Stimulated activated CD8-positive, alpha-beta memory T cell treated with anti-CD3 and anti-CD28 coated beads, Interleukin-12 subunit alpha, Interleukin-12 subunit beta, amount 100 ng/mL, for 4 hours (primary cell): Measurements from ENCODE around the gene MRPL39.
"Not testable (repeated sequence)": the region's sequence is repeated elsewhere in the genome, so short reads cannot be mapped to it uniquely, and the experiment has no call there.

Experiments
- DNase-seq: peaks from one replicate; pipeline ENCODE4 v3.0.0-alpha.2; 2020; ENCODE audit warnings: low read depth

MRPL39 gene

DNA sequence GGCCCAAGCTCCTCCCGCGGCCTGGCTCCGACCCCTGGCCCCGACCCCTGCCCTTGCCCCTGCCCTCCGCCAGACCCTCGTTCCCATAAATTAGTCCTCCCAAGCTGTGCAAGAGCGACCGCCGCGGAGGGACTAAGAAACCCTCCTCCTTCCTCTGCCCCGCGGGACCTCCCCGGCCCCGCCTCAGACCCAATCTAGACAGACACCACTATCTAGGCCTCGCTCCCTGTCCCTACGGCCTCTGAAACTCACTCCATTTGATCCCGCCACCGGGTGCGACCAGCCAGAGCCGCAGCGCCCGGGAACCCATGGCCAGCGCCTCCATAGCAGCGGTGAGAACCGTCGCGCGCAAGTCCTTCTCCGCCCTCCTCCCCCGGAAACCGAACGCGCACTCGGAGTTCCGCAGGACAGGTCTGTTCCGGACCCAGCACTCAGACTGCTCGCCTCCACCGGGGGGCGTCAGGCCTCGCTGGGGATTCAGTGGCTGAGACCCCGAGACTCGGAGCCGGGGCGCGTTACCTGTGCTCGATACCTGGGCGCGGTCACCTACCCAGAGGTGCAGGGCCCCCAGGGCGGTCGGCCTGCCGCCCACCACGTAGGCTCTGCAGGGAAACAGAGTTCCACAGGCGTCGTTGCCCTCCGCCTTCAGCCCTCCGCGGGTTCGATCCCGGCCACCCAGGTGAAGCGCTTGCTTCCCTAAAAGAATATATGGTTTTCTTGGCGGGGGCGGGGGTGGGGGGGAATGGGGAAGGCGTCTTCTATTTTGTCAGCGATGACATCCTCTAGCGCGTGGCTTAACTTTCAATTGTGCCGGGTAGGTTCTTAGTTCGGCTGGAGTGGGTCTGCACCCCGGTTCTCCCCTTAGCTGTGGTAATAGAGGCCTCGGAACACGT lies at the start of gene MRPL39:
TSS of gene MRPL39 (minus strand) at position 331 of the 893 bp plus-strand sequence. CDS start at position 325, 6 bp downstream.
- peak; percentile 79 for DNase-seq

DNA sequence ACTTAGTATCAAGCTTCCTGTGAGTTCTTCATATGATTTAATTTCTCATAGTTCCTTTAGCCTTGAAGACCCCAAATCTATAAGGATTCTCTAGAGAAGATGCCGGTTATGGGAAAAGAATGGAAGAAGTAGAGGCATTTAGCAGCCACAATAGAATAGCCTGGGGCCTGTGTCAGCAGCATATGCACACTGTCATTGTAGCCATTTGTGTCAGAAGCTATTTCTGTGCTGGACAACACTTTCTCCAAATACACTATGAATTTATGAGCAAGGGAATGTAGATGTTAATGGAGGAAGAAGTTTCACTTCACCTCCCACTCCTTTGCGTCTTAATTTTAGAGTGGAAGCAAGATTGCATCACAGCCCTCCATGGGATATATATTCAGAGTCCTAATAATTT lies 49.1 kb upstream of the MRPL39 start:
- no peak for DNase-seq

DNA sequence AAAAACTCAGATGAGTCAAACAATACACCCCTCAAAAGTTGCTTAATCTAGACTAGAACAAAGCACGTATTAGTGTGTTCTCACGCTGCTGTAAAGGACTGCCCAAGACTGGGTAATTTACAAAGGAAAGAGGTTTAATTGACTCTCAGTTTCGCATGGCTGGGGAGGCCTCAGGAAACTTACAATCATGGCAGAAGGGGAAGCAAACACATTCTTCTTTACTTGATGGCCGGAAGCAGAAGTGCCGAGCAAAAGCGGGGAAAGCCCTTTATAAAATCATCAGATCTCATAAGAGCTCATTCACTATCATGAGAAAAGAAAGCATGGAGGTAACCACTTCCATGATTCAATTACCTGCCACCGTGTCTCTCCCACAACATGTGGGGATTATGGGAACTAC lies 41.9 kb upstream of the MRPL39 start:
- DNase-seq: no peak

DNA sequence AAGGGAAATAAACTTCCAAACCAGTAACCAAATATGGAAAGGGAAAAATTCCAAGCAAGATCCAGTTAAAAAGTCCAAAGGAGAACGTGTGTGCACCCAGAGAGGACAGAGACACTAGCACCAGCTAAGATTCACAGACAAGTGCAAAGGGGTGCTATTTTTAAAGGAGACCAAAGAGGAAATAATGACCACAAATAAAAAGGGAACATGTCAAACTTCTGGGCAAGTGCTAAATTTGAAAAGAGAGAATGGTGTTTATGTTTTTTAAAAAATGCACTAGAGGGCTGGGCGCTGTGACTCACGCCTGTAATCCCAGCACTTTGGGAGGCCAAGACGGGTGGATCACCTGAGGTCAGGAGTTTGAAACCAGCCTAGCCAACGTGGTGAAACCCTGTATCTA lies 40.4 kb upstream of the MRPL39 start:
- DNase-seq: no peak

DNA sequence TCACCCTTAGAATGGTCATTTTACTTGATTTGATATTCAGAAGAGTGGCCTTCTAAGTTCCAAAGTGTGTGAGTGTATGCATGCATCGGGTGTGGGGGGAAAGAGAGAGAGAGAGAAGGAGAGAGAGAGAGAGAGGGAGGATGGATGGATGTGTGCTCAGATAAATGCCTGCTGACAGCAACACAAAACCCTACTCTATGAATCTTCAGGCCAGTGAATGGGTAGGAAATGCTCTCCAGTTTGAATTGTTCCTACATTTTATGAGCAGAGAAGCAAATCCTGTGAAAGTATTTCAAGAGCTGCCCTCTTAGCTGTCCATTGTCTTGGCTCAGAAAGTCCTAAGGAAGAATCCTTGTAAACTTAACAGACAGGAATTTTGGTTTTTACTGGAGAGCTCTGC lies 39.2 kb upstream of the MRPL39 start:
- DNase-seq: no peak

DNA sequence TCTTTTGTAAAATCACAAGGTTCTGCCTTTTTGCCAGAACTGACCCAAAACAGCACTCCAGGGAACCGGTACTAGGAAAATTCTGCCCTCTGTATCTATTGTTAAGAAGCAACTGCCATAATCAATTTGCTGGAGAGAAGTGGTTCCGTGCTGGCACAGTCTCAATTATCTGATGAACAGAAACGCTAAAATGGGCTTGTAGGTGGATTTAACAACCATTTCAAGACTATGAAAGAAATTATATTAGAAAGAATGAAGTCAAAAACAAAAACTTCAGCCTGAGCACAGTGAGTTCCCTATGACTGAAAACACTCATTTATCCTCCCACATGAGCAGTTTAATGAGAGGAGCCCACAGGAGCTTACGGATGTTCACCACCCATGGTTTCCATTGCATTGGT lies 36.2 kb upstream of the MRPL39 start:
- no peak for DNase-seq

DNA sequence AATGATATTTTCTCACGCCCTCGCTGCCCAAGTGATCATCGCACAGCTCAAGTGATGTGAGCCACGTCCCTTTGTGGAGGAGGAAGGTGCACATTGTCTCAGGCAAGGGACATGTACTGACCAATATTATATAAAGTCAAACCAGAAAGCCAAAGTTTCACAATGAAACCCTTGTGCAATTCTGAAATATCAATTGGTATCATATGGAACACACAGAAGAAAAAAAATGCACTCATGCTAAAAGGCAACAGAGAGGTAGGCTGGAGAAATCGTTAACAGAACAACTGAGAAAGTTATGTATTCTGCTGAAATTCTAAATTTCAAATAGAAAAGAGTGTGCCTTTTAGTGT lies 33.6 kb upstream of the MRPL39 start:
- DNase-seq: no peak

DNA sequence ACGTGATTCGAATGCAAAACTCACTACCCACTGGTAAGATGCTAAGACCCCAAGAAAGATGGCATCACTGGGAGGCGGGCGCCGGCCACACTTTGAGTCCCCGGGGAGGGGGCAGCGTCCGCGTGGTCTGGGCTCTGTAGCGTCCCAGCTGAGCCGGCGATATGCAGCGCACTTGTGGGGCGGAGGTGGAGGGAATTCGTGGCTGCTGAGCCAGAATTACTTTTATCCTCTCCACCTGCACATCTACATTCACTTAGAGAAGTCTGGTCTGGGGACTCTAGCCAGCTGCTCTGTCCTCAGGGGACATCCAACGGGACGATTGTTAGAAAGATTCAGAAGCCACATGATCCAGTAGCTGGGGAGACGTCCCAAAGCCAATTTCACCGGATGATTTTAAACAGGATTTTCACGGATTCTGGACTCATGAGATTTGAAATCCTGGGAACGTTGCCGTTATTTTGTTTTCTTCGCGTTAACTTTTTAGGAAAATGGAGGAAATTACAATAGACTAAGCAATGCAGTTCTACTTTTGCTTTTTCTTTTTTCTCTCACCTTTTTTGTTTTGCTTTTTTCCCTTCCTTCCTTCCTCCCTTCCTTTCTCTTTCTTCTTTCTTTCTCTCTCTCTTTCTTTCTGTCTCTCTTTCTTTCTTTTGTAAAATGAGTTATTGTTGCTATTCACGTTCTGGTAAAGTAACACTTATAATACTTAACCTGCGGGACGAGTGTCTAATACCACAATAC lies 33.1 kb upstream of the MRPL39 start:
- no peak for DNase-seq

DNA sequence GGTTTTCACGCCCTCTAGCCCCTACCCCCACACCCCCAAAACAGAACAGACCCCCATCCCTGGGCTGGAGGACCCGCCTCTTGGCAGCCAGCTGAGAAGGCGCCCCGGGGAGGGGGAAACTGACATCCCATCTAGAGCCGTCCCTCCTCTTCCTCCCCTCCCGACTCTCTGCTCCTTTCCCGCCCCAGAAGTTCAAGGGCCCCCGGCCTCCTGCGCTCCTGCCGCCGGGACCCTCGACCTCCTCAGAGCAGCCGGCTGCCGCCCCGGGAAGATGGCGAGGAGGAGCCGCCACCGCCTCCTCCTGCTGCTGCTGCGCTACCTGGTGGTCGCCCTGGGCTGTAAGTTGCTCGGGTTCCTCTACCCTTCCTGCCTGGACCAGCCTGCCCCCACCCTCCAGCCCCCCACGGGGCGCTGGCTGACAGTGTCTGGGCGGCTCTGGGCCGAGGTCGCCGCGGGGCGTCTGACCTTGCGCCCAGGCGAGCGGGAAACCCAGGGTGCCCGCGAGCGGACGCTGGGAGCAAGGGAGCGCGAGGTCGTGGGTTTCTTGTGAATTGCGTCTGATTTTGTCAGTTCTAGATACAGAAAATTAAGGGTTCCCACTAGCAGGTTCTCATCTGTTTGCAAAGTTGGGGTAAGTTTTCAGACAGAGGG lies 32.4 kb upstream of the MRPL39 start:
- peak; percentile 30 for DNase-seq

DNA sequence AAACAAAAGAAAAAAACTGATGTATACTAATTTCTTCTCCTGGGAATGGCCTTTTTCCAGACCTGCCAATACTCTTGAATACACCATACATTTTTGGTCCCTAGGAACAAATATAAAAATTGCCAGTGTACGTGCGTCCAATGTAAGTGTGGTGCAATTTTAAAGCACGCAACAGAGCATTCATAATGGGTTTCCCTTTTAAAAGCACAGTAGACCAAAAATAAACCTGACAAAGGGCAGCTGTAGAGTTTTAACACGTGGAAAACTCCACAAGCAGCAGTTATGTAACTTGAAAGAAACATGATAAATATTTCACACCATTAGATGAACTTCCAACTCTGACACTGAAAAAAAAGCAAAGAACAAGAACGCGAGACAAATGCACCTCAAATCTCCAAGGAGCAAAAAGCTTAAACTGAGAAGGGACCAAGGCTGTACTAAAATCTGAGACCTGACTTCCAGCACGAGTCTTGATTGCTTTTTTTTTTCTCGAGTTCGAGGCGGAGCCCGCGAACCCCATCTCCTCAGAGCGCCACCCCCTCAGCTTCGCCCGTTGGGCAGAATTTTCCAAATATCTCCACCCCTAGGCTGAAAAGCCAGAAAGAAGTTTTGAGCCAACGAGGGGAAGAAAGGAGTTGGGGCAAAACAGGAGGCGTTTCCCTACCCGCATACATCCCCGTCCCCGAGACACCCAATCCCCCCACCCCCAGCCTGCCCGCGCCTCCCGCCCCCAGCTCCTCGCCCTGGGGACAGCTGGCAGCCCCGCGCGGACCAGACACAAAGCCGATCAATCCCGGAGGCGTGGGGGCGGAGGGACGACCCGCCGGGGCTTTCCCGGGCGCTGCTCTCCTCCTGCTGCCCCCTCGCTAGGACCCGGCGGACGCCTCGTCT lies 31.6 kb upstream of the MRPL39 start, which contains the start of gene JAM2:
TSS of gene JAM2 (plus strand) at position 599 of the 891 bp plus-strand sequence. CDS start 564 bp downstream, outside the sequence.
- peak; percentile 35 for DNase-seq

DNA sequence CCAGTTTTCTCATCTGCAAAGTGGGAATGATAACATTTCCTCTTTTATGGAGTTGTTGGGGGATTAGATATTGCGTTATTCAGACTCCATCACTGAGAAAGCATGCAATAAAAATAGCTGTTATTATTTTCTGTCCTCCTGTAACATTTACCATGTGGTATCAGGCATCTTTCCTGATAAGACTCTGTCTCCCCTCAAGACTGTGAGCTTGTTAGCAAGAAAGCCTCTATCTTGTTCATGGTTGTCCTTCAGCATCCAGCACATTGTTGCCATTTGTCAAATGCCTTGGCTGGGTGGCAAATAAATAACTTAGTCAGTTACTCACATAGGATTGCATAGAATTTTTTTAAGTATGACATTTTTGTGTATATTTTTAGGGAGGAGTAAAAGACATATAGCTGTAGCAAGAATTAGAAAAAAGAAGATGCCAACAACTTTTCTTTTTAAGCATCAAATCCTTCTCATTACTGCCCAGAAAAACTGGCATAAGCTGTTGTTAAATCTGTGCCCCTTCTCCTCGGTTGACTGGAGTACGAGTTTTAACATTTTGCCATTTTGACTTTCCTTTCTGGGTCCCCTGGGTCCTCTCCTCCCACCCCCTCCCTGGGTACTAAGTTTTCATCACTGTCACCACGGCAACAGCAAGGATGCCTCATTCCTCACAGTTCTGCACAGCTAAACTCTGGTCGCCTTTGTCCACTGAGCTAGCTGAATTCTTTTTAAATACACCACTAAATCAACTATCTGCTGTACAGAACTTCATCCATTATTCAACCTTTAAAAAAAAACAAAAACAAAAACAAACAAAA lies 30.8 kb upstream of the MRPL39 start:
- no peak for DNase-seq

DNA sequence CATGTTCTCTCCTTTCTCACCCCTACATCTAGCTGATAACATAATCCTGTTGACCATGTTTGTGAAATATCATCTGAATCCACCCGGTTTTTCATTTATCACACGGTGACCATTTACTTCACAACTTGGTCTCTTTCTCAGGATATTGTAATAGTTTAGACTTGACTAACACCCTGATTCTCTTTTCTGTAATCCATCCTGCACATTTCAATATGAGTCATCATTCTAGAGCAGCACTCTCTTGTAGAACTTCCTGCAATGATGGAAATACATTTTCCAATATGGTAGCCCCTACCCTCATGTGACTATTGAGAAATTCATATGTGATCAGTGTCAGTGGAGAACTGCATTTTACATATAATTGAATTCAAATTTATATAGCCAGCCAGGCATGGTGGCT lies 29.4 kb upstream of the MRPL39 start:
- DNase-seq: no peak

DNA sequence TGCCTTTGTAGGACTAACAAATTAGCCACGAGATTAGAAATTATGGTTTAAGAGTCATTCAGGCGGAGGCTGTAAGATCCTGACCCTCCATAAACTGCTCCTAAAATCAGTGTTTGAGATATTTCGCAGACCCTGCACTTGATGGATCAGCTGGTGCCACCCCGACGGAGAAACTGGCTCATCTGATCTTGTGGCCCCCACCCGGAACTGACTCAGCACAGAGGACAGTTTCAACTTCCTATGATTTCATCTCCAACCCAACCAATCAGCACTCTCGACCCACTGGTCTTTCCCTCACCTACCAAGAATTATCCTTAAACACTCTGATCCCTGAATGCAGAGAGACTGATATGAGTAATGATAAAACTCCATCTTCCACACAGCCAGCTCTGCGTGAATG lies 28.0 kb upstream of the MRPL39 start:
- no peak for DNase-seq

DNA sequence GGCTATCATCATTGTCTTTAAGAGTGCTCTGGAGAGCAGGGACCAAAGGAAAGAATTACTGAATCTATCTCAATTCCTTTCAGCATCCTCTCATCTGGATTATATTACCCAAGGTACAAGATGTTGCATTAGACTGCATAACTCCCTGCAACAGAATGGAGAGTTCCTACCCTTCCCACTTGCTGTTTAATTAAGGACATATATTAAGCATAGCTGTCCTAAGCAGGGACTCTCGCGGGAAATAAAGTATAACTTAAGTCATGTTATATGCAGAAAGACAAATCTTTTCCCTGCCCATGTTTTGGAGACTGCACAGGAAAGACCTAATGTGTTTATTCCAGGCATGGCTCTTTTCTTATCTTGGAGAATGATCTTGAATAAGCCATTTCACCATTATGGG lies 25.0 kb upstream of the MRPL39 start:
- no peak for DNase-seq

DNA sequence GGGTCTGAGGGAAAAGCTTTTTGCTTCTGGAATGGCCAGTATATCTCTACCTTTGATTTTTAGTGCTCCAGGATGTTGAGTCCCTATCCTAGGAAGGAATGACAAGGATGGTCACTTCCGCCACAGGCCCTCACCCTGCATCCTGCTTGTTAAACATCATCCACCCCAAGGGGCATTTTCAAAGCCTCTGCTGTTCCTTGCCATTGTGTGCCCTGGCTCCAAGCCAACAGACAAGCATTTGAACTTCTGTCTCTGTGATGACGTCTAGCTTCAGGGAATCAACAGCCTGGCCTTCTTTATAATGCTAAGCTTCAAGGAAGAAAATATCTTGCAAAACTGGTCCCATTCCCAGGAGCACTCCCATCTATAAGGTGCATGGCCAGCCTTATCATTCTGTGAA lies 19.5 kb upstream of the MRPL39 start:
- no peak for DNase-seq

DNA sequence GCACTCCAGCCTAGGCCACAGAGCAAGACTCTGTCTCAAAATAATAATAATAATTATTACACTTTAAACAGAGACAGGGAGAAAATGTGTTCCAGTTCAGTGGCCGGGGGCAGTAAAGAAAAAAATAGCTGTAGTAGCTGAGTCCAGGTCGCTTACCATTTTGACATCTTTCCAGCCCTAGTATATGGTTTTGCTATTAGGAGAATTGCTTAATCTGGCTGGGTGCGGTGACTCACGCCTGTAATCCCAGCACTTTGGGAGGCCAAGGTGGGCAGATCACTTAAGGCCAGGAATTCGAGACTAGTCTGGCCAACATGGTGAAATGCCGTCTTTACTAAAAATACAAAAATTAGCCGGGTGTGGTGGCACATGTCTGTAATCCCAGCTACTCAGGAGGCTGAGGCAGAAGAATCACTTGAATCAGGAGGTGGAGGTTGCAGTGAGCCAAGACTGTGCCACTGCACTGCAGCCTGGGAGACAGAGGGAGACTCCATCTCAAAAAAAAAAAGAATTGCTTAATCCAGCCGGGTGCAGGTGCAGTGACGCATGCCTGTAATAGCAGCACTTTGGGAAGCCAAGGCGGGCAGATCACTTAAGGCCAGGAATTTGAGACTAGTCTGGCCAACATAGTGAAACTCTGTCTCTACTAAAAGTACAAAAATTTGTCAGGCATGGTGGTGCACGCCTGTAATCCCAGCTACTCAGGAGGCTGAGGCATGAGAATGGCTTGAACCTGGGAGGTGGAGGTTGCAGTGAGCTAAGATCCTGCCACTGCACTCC lies 18.7 kb upstream of the MRPL39 start:
- not testable (repeated sequence) for DNase-seq

DNA sequence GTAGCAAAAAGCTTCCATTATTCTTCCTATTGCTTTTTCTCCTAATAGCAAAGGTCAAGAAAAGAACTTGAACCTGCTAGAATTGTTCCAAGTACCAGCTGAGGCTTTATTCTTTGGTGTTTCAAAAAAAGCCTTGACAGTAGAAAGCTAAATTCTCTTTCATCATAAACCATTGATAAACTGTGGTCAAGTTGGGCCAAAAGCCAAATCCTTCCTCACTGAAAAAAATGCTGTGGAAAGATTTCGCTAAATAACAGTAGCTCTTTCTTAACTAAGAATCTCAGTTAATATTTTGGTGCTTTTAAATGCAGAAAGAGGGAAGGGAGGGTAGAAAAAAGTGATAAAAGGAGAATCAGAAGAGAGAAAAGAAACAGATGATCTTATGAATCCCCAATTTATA lies 17.8 kb upstream of the MRPL39 start:
- no peak for DNase-seq

DNA sequence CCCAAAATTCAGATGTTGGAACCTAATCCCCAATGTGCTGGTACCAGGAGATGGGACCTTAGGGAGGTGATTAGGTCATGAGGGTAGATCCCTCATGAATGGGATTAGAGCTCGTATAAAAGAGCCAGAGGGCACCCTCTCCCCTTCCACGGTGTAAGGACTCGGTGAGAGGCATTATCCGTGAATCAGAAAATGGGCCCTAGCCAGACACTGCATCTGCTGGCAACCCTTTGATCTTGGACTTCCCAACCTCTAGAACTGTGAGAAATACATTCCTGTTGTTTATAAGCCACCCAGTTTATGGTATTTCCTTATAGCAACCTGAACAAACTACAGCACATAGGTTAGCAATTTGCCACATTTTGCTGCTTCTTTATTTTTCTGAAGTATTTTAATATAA lies 17.2 kb upstream of the MRPL39 start:
- DNase-seq: no peak

DNA sequence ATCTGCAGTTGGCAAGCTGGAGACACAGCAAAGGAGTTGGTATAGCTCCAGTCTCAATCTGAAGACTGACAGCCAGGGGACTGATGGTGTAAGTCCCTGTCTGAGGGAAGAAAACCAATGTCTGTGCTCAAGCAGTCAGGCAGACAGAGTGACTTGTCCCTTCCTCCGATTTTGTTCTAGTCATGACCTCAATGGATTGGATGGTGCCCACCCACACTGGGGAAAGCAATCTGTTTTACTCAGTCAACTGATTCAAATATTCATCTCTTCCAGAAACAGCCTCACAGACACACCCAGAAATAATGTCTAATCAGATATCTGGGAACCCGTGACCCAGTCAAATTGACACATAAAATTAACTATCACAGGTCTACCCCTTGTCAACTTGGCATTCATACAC lies 11.9 kb upstream of the MRPL39 start:
- no peak for DNase-seq

DNA sequence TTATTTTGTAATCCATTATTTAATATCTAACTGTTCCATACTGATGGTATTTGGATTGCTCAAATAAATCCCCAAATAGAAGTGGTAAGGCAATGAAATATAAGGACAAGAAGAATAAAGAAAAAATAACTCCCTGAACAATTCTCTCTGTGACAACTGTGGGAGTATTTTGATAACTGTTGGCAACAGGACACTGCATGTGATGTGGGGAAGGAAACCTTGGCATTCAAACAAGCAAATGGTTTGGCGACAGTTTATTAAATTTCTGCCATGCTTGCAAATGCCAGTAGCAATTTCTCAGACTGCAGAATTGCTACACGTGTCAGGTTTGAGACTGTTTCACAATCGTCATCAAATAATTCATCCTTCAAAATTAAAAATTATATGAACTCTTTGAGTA lies 8.6 kb upstream of the MRPL39 start:
- DNase-seq: no peak
